CD4-positive, alpha-beta T cell (primary cell): ENCODE results near the gene CPM. TPM values are rescaled to one million over a fixed set of nuclear protein-coding genes. Genes with fewer than 3 reads are reported as not detected.
A peak's percentile ranks its signal among the peaks of the same experiment; 100 is the strongest.

Experiments used
- ATAC-seq: fragments of 200-7000 bp; cut with Tn5 transposase; one replicate; pipeline ENCODE4 v1.10.0; 2022; ENCODE audit warnings: mild to moderate bottlenecking; ENCODE audit not compliant: poor library complexity
- CTCF ChIA-PET: fragments of 350-600 bp; sonication (Branson Sonifier 250); formaldehyde crosslinking; loops from one replicate; lab custom pipeline; 2021; ENCODE audit warnings: antibody characterized with exemption, inconsistent platforms; lab: Charles Lee
- POLR2A ChIA-PET: fragments of 350-600 bp; sonication (Branson Sonifier 250); formaldehyde crosslinking; loops from one replicate; lab custom pipeline; 2021; ENCODE audit warnings: antibody characterized with exemption, inconsistent platforms; lab: Charles Lee
- DNase-seq, 14 experiments: peaks; one replicate each; pipeline ENCODE4 v3.0.0-alpha.2; 2013 to 2020; ENCODE audit warnings: mixed read lengths in 2 of 14
- H3K27ac ChIP-seq, 2 donors: one replicate each; pipeline versions ENCODE4 v1.5.1 to v1.7.0; 2013; ENCODE audit warnings: low read length in 2 of 2, low read depth in 1 of 2, mild to moderate bottlenecking in 1 of 2
- H3K27me3 ChIP-seq, 2 experiments: 1 replicate in 1 of 2; 2 replicates in 1 of 2; pipeline versions ENCODE4 v1.6.1 to v1.7.0; 2013; ENCODE audit warnings: low read length in 2 of 2, control low read depth in 1 of 2, mild to moderate bottlenecking in 1 of 2, moderate library complexity in 1 of 2; ENCODE audit not compliant: insufficient read depth in 2 of 2, control insufficient read depth in 1 of 2
- H3K36me3 ChIP-seq: one replicate; pipeline ENCODE4 v1.6.1; 2013; ENCODE audit warnings: low read length, control low read depth; ENCODE audit not compliant: insufficient read depth
- H3K4me1 ChIP-seq: one replicate; pipeline ENCODE4 v1.6.1; 2013; ENCODE audit warnings: low read length, control low read depth; ENCODE audit not compliant: insufficient read depth
- H3K4me3 ChIP-seq: one replicate; pipeline ENCODE4 v1.5.1; 2013; ENCODE audit warnings: mild to moderate bottlenecking, low read length, moderate library complexity
- H3K9me3 ChIP-seq, 2 experiments: 1 replicate in 1 of 2; 2 replicates in 1 of 2; pipeline versions ENCODE4 v1.6.1 to v1.7.0; 2013; ENCODE audit warnings: low read length in 2 of 2, mild to moderate bottlenecking in 2 of 2, control low read depth in 1 of 2, moderate library complexity in 1 of 2; ENCODE audit not compliant: control insufficient read depth in 1 of 2, insufficient read depth in 1 of 2
- H3K27ac Mint-ChIP-seq: one replicate; pipeline ENCODE4 v1.8.0; 2020; ENCODE audit warnings: mixed read lengths
- H3K27me3 Mint-ChIP-seq: one replicate; pipeline ENCODE4 v1.8.0; 2021; ENCODE audit warnings: mixed read lengths
- H3K36me3 Mint-ChIP-seq: one replicate; pipeline ENCODE4 v1.8.0; 2021; ENCODE audit warnings: low read depth, mixed read lengths
- H3K4me1 Mint-ChIP-seq: one replicate; pipeline ENCODE4 v1.8.0; 2021; ENCODE audit warnings: low read depth, mixed read lengths
- H3K4me3 Mint-ChIP-seq: one replicate; pipeline ENCODE4 v1.8.0; 2020; ENCODE audit warnings: mild to moderate bottlenecking, mixed read lengths
- H3K9me3 Mint-ChIP-seq: one replicate; pipeline ENCODE4 v1.8.0; 2020; ENCODE audit warnings: mixed read lengths
- CTCF ChIP-seq: fragments of 200-600 bp; IDR thresholded peaks from one replicate; pipeline ENCODE4 v1.8.0; 2022; ENCODE audit warnings: antibody characterized with exemption, mild to moderate bottlenecking
- intact Hi-C, 2 experiments: fragments of 100-400 bp; cut with DNase I in 1 of 2; cut with micrococcal nuclease in 1 of 2; formaldehyde crosslinking; loops; one replicate each; pipeline versions ENCODE4 v1.15.1 to v1.9.0; 2023 to 2025; cut with DNase I, micrococcal nuclease
- total RNA-seq, 174 experiments: library from RNA in 2 of 174; stranded (reverse) in 2 of 174; gene quantifications; one replicate each; pipeline ENCODE4 v1.2.3 and lab custom pipeline; 2021 to 2026

The CPM gene
- total RNA-seq, 2 experiments from 2014 or later = 1.9 to 2.2 TPM

- Mint-ChIP-seq H3K27me3 (no peaks in the 10 kb centered on the region), H3K36me3 (no peaks in the 10 kb centered on the region), H3K4me1 (no peaks in the 10 kb centered on the region), H3K4me3 (no peak overlapping the region), H3K9me3 (no peaks in the 10 kb centered on the region), H3K27ac (no peak overlapping the region)
- no peak for TF ChIP-seq CTCF
- H3K9me3 ChIP-seq = no peaks in the 10 kb centered on the region
- peaks cover 0 to 2% of the 10 kb centered on the region in 2 experiments for H3K27me3 ChIP-seq
- intact Hi-C loops = no loop called here
- no peaks in the 10 kb centered on the region for H3K4me1 ChIP-seq
- no peaks in the 10 kb centered on the region for H3K36me3 ChIP-seq
- no peak overlapping the region for H3K27ac ChIP-seq
- no peak overlapping the region for H3K4me3 ChIP-seq
- POLR2A ChIA-PET = no interaction called here
- CTCF ChIA-PET = no interaction called here
- DNase-seq (no peak), ATAC-seq (no peak)
These were observed 59.7 kb downstream of the CPM start for GRCh38 chr12:68873316-68873715.

GRCh38 chr12:68871921-68872320 lies 61.0 kb downstream of the CPM start:
- DNase-seq (peak in 1 of 14 experiments; percentile 4), ATAC-seq (no peak)
- Histone ChIP-seq H3K27ac (no peak overlapping the region), H3K4me1 (no peaks in the 10 kb centered on the region), H3K27me3 (peaks cover 0 to 2% of the 10 kb centered on the region in 2 experiments), H3K4me3 (no peak overlapping the region), H3K36me3 (no peaks in the 10 kb centered on the region), H3K9me3 (no peaks in the 10 kb centered on the region)
- no peaks in the 10 kb centered on the region for H3K36me3 Mint-ChIP-seq
- TF ChIP-seq CTCF = no peak
- intact Hi-C loops = no loop called here
- H3K4me1 Mint-ChIP-seq = no peaks in the 10 kb centered on the region
- no peaks in the 10 kb centered on the region for H3K27me3 Mint-ChIP-seq
- POLR2A ChIA-PET = no interaction called here
- CTCF ChIA-PET = no interaction called here
- H3K4me3 Mint-ChIP-seq = no peak overlapping the region
- no peak overlapping the region for H3K27ac Mint-ChIP-seq
- no peaks in the 10 kb centered on the region for H3K9me3 Mint-ChIP-seq

GRCh38 chr12:68871396-68871795 lies 61.6 kb downstream of the CPM start:
- ChIA-PET POLR2A (no interaction called here), CTCF (no interaction called here)
- Histone ChIP-seq H3K36me3 (no peaks in the 10 kb centered on the region), H3K4me1 (no peaks in the 10 kb centered on the region), H3K4me3 (no peak overlapping the region), H3K27me3 (peaks cover 0 to 2% of the 10 kb centered on the region in 2 experiments), H3K9me3 (no peaks in the 10 kb centered on the region), H3K27ac (no peak overlapping the region)
- intact Hi-C loops = no loop called here
- no peak overlapping the region for H3K27ac Mint-ChIP-seq
- ATAC-seq = no peak
- H3K9me3 Mint-ChIP-seq = no peaks in the 10 kb centered on the region
- no peaks in the 10 kb centered on the region for H3K36me3 Mint-ChIP-seq
- no peak for TF ChIP-seq CTCF
- H3K4me1 Mint-ChIP-seq = no peaks in the 10 kb centered on the region
- no peaks in the 10 kb centered on the region for H3K27me3 Mint-ChIP-seq
- no peak for DNase-seq
- H3K4me3 Mint-ChIP-seq = no peak overlapping the region
